ENCODE data around the gene TNNT3. TPM values are rescaled to one million over a fixed set of nuclear protein-coding genes. Genes with fewer than 3 reads are reported as not detected.

Gene TNNT3
- total RNA-seq, 1 experiment from 2014 or later: not detected

GRCh38 chr11:1893581-1894359 lies 25.7 kb upstream of the TNNT3 start:
- H3K9me3 Mint-ChIP-seq (ENCODE audit: unreplicated experiment): peaks cover 17% of the 10 kb centered on the region
- no peaks in the 10 kb centered on the region for H3K36me3 Mint-ChIP-seq (ENCODE audit: insufficient read depth, unreplicated experiment)
- BruUV-seq (replicated peaks): no TSS peak
- H3K27me3 Mint-ChIP-seq (ENCODE audit: insufficient read depth, unreplicated experiment): peaks cover 50% of the 10 kb centered on the region
- DNase-seq (ENCODE audit: unreplicated experiment): no peak
- ChIA-PET POLR2A (no interaction called here), CTCF (interaction anchor here (0.6 kb wide), 1 partner anchor 27 kb away, joined by 3 read pairs; no protein-coding TSS in a partner anchor)
- H3K4me3 Mint-ChIP-seq (ENCODE audit: unreplicated experiment): no peak overlapping the region
- H3K4me1 Mint-ChIP-seq (ENCODE audit: insufficient read depth, unreplicated experiment): no peaks in the 10 kb centered on the region
- H3K27ac Mint-ChIP-seq (ENCODE audit: low read depth, unreplicated experiment): no peak overlapping the region
- no peak for TF ChIP-seq CTCF (IDR thresholded peaks at IDR 0.05; ENCODE audit: unreplicated experiment)
- intact Hi-C loops (cut with micrococcal nuclease): no loop called here

GRCh38 chr11:1894759-1895158 lies 24.7 kb upstream of the TNNT3 start:
- Mint-ChIP-seq H3K27ac (ENCODE audit: low read depth, unreplicated experiment) (no peak overlapping the region), H3K27me3 (ENCODE audit: insufficient read depth, unreplicated experiment) (peaks cover 50% of the 10 kb centered on the region), H3K4me1 (ENCODE audit: insufficient read depth, unreplicated experiment) (no peaks in the 10 kb centered on the region), H3K9me3 (ENCODE audit: unreplicated experiment) (peaks cover 17% of the 10 kb centered on the region), H3K4me3 (ENCODE audit: unreplicated experiment) (no peak overlapping the region), H3K36me3 (ENCODE audit: insufficient read depth, unreplicated experiment) (no peaks in the 10 kb centered on the region)
- BruUV-seq (replicated peaks): no TSS peak
- DNase-seq (ENCODE audit: unreplicated experiment): no peak
- no peak for TF ChIP-seq CTCF (IDR thresholded peaks at IDR 0.05; ENCODE audit: unreplicated experiment)
- intact Hi-C loops (cut with micrococcal nuclease): no loop called here
- ChIA-PET POLR2A (no interaction called here), CTCF (interaction anchor here (0.6 kb wide), 1 partner anchor 26 kb away, joined by 3 read pairs; no protein-coding TSS in a partner anchor)

GRCh38 chr11:1896468-1896867 lies 23.0 kb upstream of the TNNT3 start:
- Mint-ChIP-seq H3K27ac (ENCODE audit: low read depth, unreplicated experiment) (no peak overlapping the region), H3K9me3 (ENCODE audit: unreplicated experiment) (peaks cover 17% of the 10 kb centered on the region), H3K36me3 (ENCODE audit: insufficient read depth, unreplicated experiment) (no peaks in the 10 kb centered on the region), H3K4me3 (ENCODE audit: unreplicated experiment) (no peak overlapping the region), H3K27me3 (ENCODE audit: insufficient read depth, unreplicated experiment) (peaks cover 50% of the 10 kb centered on the region), H3K4me1 (ENCODE audit: insufficient read depth, unreplicated experiment) (no peaks in the 10 kb centered on the region)
- ChIA-PET CTCF (interaction anchor here (0.7 kb wide), 1 partner anchor 106 kb away, joined by 4 read pairs; no protein-coding TSS in a partner anchor), POLR2A (interaction anchor here (0.7 kb wide), 1 partner anchor 54 kb away, joined by 3 read pairs; no protein-coding TSS in a partner anchor)
- BruUV-seq (replicated peaks): no TSS peak
- no peak for TF ChIP-seq CTCF (IDR thresholded peaks at IDR 0.05; ENCODE audit: unreplicated experiment)
- intact Hi-C loops (cut with micrococcal nuclease): no loop called here
- no peak for DNase-seq (ENCODE audit: unreplicated experiment)

- Mint-ChIP-seq H3K36me3 (ENCODE audit: insufficient read depth, unreplicated experiment) (no peaks in the 10 kb centered on the region), H3K9me3 (ENCODE audit: unreplicated experiment) (peaks cover 17% of the 10 kb centered on the region), H3K27me3 (ENCODE audit: insufficient read depth, unreplicated experiment) (peaks cover 50% of the 10 kb centered on the region), H3K27ac (ENCODE audit: low read depth, unreplicated experiment) (no peak overlapping the region), H3K4me3 (ENCODE audit: unreplicated experiment) (no peak overlapping the region), H3K4me1 (ENCODE audit: insufficient read depth, unreplicated experiment) (no peaks in the 10 kb centered on the region)
- DNase-seq (ENCODE audit: unreplicated experiment): no peak
- no peak for TF ChIP-seq CTCF (IDR thresholded peaks at IDR 0.05; ENCODE audit: unreplicated experiment)
- intact Hi-C loops (cut with micrococcal nuclease): no loop called here
- POLR2A ChIA-PET: interaction anchor here (0.7 kb wide), 2 partner anchors 54 to 1149 kb away, joined by 3 read pairs; no protein-coding TSS in a partner anchor
- BruUV-seq (replicated peaks): no TSS peak
- CTCF ChIA-PET: interaction anchor here (0.5 kb wide), 1 partner anchor 603 kb away, joined by 3 read pairs; no protein-coding TSS in a partner anchor
These were observed 22.6 kb upstream of the TNNT3 start for GRCh38 chr11:1896923-1897322.

Measured in MCF 10A (cell line).